Breast epithelium (tissue), 3 donors: Measurements from ENCODE around the gene DDX4.

ENCODE experiments used
- POLR2A ChIP-seq: fragments of 450-650 bp; IDR thresholded peaks from one replicate; pipeline ENCODE4 v1.6.1; 2016; ENCODE audit warnings: antibody characterized with exemption, mild to moderate bottlenecking, moderate library complexity
- TF ChIP-seq, protein P1 (sequence below), 3 donors: fragments of 450-650 bp; IDR thresholded peaks; one replicate each; pipeline ENCODE4 v1.5.1; 2016 to 2017; ENCODE audit warnings: antibody characterized with exemption in 3 of 3, mild to moderate bottlenecking in 3 of 3, moderate library complexity in 3 of 3

DNA sequence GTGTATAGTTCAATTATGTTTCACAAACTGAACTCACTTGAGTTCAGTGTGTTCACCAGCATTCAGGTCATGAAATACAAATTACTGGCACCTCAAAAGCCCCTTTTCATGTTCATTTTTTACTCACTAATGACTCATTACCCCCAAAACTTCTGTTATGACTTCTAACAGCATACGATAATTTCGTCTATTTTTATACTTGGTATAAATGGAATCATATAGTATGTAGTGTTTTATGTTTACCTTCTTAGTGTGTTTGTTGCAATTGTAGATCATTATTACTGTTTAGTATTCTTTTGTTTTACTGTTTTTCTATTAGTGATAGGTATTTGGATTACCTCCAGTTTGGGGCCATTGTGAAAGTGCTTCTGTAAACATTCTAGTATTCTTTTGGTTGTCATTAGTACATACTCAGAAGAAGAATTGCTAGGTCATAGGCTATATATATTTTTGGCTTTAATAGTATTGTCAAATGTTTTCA, 33.4 kb downstream of the DDX4 start:
- TF ChIP-seq, protein P1, sequence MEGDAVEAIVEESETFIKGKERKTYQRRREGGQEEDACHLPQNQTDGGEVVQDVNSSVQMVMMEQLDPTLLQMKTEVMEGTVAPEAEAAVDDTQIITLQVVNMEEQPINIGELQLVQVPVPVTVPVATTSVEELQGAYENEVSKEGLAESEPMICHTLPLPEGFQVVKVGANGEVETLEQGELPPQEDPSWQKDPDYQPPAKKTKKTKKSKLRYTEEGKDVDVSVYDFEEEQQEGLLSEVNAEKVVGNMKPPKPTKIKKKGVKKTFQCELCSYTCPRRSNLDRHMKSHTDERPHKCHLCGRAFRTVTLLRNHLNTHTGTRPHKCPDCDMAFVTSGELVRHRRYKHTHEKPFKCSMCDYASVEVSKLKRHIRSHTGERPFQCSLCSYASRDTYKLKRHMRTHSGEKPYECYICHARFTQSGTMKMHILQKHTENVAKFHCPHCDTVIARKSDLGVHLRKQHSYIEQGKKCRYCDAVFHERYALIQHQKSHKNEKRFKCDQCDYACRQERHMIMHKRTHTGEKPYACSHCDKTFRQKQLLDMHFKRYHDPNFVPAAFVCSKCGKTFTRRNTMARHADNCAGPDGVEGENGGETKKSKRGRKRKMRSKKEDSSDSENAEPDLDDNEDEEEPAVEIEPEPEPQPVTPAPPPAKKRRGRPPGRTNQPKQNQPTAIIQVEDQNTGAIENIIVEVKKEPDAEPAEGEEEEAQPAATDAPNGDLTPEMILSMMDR (IDR thresholded peaks at IDR 0.05) = no peak
- TF ChIP-seq POLR2A = no peak
